ENCODE data around the gene KLF16. TPM values are rescaled to one million over a fixed set of nuclear protein-coding genes. Genes with fewer than 3 reads are reported as not detected.

Gene KLF16
- total and polyA plus RNA-seq, 9 of the 15 experiments (the other 6 are each of a cell fraction or from before 2014, with no cell fraction given): 0.04 to 60.4 (median 6.8) TPM

DNA sequence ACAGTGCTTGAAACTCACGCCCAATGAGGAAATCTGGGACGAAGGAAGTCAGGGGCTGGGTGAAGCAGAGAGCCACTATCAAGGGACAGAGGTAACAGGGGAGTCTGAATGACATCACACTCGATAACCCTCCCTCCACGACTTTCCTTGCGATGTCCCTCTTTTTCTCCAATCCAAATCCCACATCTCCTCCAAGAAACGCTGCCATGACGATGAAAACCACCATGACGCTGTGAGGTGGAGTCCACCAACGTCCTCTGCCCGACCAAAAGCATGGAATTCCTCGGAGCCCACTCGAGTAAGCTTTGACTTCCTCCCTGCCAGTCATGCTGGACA is 16.1 kb downstream of the KLF16 start:
- ChIA-PET POLR2A (interaction anchor here (0.6 to 1.8 kb wide), 3 partner anchors 9 to 826 kb away, joined by 3 to 9 read pairs (median 9); no protein-coding TSS in a partner anchor), CTCF (ENCODE audit: low intra/inter-chr PET ratio) (interaction anchor here (0.7 kb wide), 1 partner anchor 11 kb away, joined by 3 read pairs; no protein-coding TSS in a partner anchor)
- Histone ChIP-seq H3K79me2 (ENCODE audit: control insufficient read depth, insufficient read depth, low read length) (peaks cover 83% of the 10 kb centered on the region), H3K4me1 (replicated peaks in 1 of 2; ENCODE audit: control insufficient read depth in 2 of 2, insufficient read depth in 2 of 2, low read length in 2 of 2) (peaks cover 15 to 83% of the 10 kb centered on the region in 2 experiments), H3K9me1 (ENCODE audit: control insufficient read depth, insufficient read depth, low read length) (no peaks in the 10 kb centered on the region), H3K9me3 (replicated peaks; ENCODE audit: control insufficient read depth, insufficient read depth, low read depth, low read length) (no peaks in the 10 kb centered on the region), H3K36me3 (ENCODE audit: control insufficient read depth, insufficient read depth, low read length) (peaks cover 60% of the 10 kb centered on the region), H3K4me3 (peak overlapping the region; percentile 100), H3K4me2 (ENCODE audit: insufficient read depth, low read length) (peak overlapping the region; percentile 99), H3K9ac (ENCODE audit: insufficient read depth in 1 of 2, low read depth in 2 of 2, low read length in 2 of 2) (peak overlapping the region; percentile 99), H4K20me1 (replicated peaks; ENCODE audit: control insufficient read depth, insufficient read depth, low read length) (peaks cover 45% of the 10 kb centered on the region), H3K27me3 (ENCODE audit: control insufficient read depth in 2 of 2, insufficient read depth in 2 of 2, low read length in 2 of 2) (no peaks in the 10 kb centered on the region), H2AFZ (ENCODE audit: low read depth, low read length) (no peak overlapping the region), H3K27ac (ENCODE audit: extremely low read depth, low read depth, low read length) (peak overlapping the region; percentile 100)
- in situ Hi-C loops (cut with MboI) (no loop called here), intact Hi-C loops (cut with micrococcal nuclease) (no loop called here)
- DNase-seq (ENCODE audit: extremely low read depth in 1 of 4, low spot score in 3 of 4): no peak
- WGBS (ENCODE audit: insufficient coverage, low coverage, missing lambda C conversion rate): 3% methylated on average over 11 of the region's 12 CpGs
- no peak for ATAC-seq
- BruUV-seq (replicated peaks): TSS peak; percentile 46
- FAIRE-seq: peak; percentile 82
- no peak for TF ChIP-seq XRCC5 (IDR thresholded peaks at IDR 0.05; ENCODE audit: low read depth, low read length)
- TF ChIP-seq TAF1 (IDR thresholded peaks at IDR 0.05; ENCODE audit: control insufficient read depth, extremely low read depth, insufficient read depth, low read length, severe bottlenecking): peak; percentile 5
- peak; percentile 34; the same call in 1 of the 2 replicates for TF ChIP-seq CREM (IDR thresholded peaks at IDR 0.05; ENCODE audit: low read depth)
- TF ChIP-seq, protein P1, sequence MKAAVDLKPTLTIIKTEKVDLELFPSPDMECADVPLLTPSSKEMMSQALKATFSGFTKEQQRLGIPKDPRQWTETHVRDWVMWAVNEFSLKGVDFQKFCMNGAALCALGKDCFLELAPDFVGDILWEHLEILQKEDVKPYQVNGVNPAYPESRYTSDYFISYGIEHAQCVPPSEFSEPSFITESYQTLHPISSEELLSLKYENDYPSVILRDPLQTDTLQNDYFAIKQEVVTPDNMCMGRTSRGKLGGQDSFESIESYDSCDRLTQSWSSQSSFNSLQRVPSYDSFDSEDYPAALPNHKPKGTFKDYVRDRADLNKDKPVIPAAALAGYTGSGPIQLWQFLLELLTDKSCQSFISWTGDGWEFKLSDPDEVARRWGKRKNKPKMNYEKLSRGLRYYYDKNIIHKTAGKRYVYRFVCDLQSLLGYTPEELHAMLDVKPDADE (conservative IDR thresholded peaks at IDR 0.05; ENCODE audit: control insufficient read depth, low read depth, low read length): peak; percentile 19; the same call in 1 of the 2 replicates
